Uterus (tissue), 2 donors: ENCODE measurements around the gene CDCA5.

Experiments
- POLR2A ChIP-seq, 2 donors: fragments of 450-650 bp; IDR thresholded peaks; one replicate each; pipeline ENCODE4 v1.6.1; 2016; ENCODE audit warnings: antibody characterized with exemption in 2 of 2, mild to moderate bottlenecking in 1 of 2, moderate library complexity in 1 of 2
- TF ChIP-seq, protein P1 (sequence below), 4 experiments: fragments of 200-600 bp in 2 of 4; fragments of 450-650 bp in 2 of 4; sonication (generic) in 2 of 4; IDR thresholded peaks; one replicate each; pipeline ENCODE4 v1.5.1; 2016 to 2019; ENCODE audit warnings: antibody characterized with exemption in 4 of 4, mild to moderate bottlenecking in 2 of 4, moderate library complexity in 1 of 4

DNA sequence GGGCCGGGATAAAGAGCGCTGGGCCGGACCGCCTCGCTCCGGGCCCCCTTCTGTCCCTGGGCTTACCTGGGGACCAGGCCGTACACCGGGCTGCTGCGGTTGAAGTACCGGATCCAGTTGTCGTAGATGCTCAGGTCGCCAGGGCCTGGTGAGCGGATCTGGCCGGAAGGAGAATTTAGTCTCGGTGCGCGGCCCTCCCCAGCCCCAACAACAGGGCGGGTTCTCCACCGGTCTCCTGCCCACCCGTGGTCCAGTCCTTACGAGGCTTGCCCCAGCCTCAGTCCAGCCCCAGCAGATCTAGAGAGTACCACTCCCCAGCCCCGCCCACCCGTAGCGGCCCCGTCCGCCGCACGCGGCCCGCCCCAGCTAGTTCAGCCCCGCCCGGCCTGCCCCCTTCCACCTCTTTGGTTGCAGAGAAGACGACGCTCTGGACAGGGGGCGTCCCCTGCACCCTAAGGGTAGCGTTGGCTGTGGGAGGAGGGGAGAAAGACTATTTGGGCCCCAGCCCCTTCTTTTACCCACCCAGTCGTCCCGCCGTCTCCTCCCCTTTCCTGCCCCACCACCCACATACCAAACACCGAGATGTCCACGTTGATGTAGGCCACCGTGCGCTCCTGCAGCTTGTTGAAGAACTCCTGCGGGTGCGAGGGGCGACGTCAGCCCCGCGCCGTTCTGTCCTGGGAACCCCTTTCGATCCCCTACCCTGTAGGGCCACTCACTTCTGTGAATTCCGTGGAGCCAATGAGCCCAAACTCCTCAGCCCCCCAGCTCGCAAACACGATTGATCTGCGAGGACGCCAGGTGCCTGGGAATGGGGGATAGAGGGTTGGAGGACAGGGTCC, 36.0 kb downstream of the CDCA5 start:
- no peak for TF ChIP-seq POLR2A (IDR thresholded peaks at IDR 0.05)
- TF ChIP-seq, protein P1, sequence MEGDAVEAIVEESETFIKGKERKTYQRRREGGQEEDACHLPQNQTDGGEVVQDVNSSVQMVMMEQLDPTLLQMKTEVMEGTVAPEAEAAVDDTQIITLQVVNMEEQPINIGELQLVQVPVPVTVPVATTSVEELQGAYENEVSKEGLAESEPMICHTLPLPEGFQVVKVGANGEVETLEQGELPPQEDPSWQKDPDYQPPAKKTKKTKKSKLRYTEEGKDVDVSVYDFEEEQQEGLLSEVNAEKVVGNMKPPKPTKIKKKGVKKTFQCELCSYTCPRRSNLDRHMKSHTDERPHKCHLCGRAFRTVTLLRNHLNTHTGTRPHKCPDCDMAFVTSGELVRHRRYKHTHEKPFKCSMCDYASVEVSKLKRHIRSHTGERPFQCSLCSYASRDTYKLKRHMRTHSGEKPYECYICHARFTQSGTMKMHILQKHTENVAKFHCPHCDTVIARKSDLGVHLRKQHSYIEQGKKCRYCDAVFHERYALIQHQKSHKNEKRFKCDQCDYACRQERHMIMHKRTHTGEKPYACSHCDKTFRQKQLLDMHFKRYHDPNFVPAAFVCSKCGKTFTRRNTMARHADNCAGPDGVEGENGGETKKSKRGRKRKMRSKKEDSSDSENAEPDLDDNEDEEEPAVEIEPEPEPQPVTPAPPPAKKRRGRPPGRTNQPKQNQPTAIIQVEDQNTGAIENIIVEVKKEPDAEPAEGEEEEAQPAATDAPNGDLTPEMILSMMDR (IDR thresholded peaks at IDR 0.05): no peak
